Measurements from ENCODE around the gene PRPF40A.

DNA sequence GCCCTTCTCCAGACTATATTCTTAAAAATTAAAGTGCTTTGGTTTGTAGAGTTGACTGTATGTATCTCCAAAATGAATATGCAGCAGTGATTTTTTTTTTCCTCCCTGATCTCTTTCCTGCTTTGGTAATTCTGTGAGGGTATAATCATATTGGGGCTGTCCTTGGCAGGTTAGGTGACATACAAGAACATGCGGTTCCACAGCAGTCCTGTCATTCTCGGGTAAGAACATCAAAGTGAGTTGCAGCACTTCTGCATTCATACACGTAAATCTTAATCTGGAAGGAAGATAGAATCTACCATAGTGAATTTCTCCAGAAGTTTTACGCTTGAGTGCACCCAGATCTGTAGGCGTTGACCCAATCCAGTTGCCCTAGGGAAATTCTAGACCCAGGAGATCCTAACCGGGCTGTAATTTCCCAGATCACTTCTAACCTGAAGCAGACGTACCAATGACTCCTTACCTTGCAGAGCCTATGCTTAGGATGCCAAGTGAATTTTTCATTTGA is 109.4 kb downstream of the PRPF40A start:
- TF ChIP-seq, protein P1, sequence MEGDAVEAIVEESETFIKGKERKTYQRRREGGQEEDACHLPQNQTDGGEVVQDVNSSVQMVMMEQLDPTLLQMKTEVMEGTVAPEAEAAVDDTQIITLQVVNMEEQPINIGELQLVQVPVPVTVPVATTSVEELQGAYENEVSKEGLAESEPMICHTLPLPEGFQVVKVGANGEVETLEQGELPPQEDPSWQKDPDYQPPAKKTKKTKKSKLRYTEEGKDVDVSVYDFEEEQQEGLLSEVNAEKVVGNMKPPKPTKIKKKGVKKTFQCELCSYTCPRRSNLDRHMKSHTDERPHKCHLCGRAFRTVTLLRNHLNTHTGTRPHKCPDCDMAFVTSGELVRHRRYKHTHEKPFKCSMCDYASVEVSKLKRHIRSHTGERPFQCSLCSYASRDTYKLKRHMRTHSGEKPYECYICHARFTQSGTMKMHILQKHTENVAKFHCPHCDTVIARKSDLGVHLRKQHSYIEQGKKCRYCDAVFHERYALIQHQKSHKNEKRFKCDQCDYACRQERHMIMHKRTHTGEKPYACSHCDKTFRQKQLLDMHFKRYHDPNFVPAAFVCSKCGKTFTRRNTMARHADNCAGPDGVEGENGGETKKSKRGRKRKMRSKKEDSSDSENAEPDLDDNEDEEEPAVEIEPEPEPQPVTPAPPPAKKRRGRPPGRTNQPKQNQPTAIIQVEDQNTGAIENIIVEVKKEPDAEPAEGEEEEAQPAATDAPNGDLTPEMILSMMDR (conservative IDR thresholded peaks at IDR 0.05; ENCODE audit: low read depth in 2 of 2), result no peak
- TF ChIP-seq EZH2 (IDR thresholded peaks at IDR 0.05; ENCODE audit: low read depth, unreplicated experiment) (no peak), POLR2AphosphoS5 (IDR thresholded peaks at IDR 0.05; ENCODE audit: low read depth) (no peak), EZH2phosphoT487 (IDR thresholded peaks at IDR 0.05; ENCODE audit: unreplicated experiment) (no peak), CREB1 (CRISPR knock-in tag; IDR thresholded peaks at IDR 0.05; ENCODE audit: low read depth) (no peak), ZNF114 (CRISPR knock-in tag; IDR thresholded peaks at IDR 0.05) (no peak), JUNB (IDR thresholded peaks at IDR 0.05; ENCODE audit: unreplicated experiment) (no peak)
- TF ChIP-seq, protein P2, sequence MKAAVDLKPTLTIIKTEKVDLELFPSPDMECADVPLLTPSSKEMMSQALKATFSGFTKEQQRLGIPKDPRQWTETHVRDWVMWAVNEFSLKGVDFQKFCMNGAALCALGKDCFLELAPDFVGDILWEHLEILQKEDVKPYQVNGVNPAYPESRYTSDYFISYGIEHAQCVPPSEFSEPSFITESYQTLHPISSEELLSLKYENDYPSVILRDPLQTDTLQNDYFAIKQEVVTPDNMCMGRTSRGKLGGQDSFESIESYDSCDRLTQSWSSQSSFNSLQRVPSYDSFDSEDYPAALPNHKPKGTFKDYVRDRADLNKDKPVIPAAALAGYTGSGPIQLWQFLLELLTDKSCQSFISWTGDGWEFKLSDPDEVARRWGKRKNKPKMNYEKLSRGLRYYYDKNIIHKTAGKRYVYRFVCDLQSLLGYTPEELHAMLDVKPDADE (IDR thresholded peaks at IDR 0.05), result no peak
- TF ChIP-seq, protein P3, sequence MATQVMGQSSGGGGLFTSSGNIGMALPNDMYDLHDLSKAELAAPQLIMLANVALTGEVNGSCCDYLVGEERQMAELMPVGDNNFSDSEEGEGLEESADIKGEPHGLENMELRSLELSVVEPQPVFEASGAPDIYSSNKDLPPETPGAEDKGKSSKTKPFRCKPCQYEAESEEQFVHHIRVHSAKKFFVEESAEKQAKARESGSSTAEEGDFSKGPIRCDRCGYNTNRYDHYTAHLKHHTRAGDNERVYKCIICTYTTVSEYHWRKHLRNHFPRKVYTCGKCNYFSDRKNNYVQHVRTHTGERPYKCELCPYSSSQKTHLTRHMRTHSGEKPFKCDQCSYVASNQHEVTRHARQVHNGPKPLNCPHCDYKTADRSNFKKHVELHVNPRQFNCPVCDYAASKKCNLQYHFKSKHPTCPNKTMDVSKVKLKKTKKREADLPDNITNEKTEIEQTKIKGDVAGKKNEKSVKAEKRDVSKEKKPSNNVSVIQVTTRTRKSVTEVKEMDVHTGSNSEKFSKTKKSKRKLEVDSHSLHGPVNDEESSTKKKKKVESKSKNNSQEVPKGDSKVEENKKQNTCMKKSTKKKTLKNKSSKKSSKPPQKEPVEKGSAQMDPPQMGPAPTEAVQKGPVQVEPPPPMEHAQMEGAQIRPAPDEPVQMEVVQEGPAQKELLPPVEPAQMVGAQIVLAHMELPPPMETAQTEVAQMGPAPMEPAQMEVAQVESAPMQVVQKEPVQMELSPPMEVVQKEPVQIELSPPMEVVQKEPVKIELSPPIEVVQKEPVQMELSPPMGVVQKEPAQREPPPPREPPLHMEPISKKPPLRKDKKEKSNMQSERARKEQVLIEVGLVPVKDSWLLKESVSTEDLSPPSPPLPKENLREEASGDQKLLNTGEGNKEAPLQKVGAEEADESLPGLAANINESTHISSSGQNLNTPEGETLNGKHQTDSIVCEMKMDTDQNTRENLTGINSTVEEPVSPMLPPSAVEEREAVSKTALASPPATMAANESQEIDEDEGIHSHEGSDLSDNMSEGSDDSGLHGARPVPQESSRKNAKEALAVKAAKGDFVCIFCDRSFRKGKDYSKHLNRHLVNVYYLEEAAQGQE (IDR thresholded peaks at IDR 0.05; ENCODE audit: unreplicated experiment), result no peak
